GM21528 (cell line): Measurements from ENCODE around the gene TLE4.

Experiments
- ATAC-seq: cut with Tn5 transposase; IDR thresholded peaks from one replicate; pipeline ENCODE4 v1.9.1; 2021; ENCODE audit warnings: mild to moderate bottlenecking, moderate library complexity; ENCODE audit not compliant: unreplicated experiment, low FRiP score

The TLE4 gene

GRCh38 chr9:79684711-79685575 is 113.2 kb downstream of the TLE4 start:
- no peak for ATAC-seq

DNA sequence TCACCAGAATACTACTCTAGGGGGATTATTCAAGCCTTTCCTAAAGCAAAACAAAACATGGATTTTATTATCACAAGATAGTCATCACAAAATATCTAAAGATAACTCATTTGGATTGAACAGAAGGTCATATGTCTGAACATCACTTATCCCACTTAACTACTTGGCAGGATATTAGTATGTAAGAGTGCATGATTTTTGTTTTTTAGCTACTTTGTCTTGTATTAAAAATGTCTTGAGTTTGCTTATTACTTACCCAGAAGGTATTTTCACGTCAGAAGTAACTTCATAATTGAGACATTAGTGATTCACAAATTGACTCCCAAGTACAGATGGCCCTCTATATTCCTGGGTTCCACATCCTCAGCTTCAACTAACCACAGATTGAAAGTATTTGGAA is 113.8 kb downstream of the TLE4 start:
- ATAC-seq: no peak

GRCh38 chr9:79686381-79687130 is 114.8 kb downstream of the TLE4 start:
- ATAC-seq: no peak

DNA sequence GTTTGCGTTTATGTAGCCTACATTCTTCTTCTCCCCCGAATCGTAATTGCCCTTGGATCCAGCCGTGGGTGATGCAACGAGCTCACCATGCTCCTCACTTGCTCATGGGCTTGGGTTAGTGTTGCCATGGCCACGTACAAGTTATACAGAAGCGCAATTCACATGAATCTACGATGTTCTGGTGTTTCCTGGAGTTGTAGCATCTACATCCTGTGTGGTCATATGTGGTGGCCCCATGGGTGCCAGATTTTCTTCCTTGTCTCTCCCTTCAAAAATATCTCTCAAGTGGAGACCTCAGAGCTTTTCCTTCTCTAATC is 115.3 kb downstream of the TLE4 start:
- no peak for ATAC-seq

GRCh38 chr9:79688363-79688762 is 116.6 kb downstream of the TLE4 start:
- ATAC-seq: no peak

GRCh38 chr9:79689576-79689975 is 117.8 kb downstream of the TLE4 start:
- no peak for ATAC-seq

DNA sequence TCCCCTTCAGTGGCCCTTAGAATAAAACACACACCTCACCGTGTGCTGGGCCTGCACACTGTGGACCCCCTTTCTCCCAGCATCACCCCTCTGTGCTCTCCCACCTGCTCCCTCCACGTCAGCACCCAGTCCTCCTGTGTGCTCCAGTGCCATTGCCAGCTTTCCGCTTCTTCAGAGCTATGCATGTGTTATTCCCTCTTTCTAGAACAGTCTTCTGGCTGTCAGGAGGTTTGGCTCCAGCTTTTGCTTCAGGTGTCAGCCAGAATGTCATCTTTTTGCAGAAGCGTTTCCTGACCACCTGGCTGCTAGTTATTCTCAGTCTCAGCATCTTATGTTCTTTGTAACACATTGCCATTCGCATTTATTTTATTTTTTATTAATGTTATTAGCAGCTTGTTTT is 119.7 kb downstream of the TLE4 start:
- ATAC-seq: no peak

DNA sequence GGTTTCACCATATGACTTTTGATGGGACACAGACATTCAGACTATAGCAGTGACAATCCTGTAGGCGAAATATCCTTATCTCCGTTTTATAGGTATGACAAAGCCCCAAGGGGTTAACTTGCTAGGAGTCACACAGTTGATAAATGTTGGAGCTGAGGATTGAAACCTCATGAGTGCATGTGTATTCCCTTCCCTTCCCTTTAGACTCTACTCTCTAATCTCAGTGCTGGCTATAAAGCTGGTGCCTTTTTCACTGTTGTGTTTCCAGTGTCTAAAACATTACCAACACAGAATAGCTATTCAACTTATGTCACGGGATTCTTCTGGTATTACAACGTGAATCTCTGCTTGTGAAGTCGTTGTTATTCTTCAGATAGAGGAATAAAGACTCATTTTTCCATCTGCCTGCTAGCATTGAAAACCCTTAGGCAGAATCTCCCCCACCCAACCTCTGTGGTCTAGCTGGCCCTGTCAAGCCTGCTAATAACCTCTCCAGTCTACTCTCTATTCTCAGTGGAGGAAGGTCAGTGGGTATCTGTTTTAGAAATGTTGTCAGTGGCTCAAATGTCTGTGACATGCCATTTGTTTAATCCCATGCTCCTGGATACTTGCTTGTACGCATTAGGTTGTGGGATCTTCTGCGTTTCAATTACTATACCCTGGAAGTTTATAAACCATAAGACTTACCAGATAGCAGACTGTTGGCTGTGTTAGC is 121.2 kb downstream of the TLE4 start:
- no peak for ATAC-seq

DNA sequence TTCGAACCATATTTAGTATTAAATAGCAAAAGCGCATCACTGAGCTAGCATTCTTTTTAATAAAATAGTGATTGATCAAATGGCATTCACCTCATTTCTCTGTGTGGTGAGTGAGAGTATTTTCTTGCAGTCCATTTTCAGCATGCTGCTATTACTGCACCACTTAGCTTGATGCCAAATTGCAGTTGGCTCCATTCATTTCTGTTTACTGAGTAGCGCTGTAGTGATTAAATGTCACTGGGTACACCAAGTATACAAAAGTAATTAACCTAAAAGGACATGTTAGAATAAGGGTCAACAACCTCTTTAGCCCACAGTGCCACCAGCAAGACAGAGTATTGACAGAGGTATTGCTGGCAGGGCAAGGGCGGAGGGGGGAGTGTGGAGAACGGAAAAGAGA is 122.0 kb downstream of the TLE4 start:
- no peak for ATAC-seq

DNA sequence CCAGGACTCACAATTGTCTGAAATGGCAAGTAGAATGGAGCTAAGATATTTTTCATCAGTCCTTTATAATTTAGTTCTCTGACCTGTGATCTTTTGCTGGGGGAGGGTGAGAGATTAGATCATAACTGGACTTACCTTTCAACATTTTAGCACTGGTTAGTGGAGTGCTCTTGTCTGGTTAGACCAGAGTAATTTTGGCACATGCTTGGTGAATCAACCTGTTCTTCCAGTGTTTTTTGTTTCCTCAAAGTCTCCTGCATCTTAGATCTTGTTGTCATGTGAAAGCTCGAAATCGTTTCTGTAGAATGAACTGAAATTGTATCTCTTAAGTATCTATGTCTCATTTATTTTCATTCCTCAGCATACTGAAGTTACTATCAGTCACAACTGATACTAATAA is 122.4 kb downstream of the TLE4 start:
- ATAC-seq: no peak

- no peak for ATAC-seq
Measured at GRCh38 chr9:79694676-79695400, 123.1 kb downstream of the TLE4 start.

GRCh38 chr9:79695531-79696175 is 123.9 kb downstream of the TLE4 start:
- no peak for ATAC-seq

DNA sequence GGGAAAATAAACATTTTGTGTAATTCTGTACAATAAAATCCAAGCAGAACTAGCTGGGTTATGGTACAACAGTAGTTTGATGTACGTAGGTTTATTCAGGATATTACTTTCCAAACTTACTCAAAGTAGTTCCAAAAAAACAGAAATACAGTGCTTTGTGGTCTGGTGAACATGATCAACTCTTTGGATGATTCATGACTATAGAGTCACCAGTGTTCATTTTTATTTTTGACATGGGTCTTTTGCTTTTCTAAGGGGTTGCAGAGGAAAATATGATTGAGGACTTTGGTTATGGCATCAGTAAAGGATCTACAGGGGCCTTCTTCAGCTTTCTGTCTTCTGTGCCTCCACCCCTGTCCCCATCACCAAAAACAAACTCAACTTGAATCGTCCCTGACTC is 127.2 kb downstream of the TLE4 start:
- no peak for ATAC-seq

GRCh38 chr9:79699479-79699878 is 127.7 kb downstream of the TLE4 start:
- no peak for ATAC-seq

- no peak for ATAC-seq
Measured at GRCh38 chr9:79700607-79701360, 129.0 kb downstream of the TLE4 start.

DNA sequence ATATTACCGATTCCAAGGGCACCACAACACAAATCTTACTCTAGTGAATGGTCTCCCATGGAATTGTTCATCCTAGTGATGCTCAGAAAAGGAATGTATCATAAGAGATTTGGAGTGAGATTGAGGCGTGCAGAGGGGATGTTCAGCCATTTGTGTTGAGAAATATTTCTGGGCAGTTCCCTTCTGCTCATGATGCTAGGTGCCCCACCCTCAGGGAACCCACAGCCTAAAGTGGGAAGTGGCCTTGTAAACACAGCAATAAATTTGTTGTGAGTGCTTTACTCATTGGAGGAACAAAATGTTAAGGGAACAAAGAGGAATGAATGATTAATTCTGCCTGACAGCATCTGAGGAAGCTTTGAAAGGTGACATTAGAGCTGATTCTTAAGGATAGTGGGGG is 129.9 kb downstream of the TLE4 start:
- no peak for ATAC-seq

DNA sequence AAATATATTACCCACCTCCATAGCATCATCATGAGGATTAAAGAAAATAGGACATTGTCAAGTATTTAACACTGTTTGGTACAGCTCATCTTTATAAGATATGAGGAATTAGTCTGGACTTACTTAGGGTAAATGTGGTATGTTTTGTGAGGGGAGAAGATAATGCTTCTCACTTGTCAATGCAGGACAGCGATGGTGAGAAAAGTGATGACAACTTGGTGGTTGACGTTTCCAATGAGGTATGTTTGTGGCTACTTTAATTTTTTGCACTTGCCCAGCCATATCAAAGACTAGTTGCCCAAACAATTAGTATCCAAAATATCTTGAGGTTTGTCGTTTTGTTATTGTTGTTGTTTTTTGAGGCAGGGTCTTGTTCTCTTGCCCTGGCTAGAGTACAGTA is 133.9 kb downstream of the TLE4 start:
- no peak for ATAC-seq

DNA sequence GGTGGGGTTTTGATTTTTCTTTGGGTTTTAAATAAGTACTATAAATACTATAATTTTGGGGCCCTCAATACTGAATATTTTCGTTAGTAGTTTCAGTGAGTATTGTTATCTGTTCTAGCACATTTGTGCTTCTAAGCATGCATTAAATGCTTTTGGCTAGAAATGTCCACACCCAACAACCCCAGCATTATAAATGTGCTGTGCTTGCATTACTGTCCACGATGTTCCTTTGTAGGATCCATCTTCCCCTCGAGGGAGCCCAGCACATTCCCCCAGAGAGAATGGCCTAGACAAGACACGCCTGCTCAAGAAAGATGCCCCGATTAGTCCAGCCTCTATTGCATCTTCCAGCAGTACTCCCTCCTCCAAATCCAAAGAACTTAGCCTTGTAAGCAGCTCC is 134.7 kb downstream of the TLE4 start:
- ATAC-seq: no peak

GRCh38 chr9:79707589-79707988 is 135.8 kb downstream of the TLE4 start:
- no peak for ATAC-seq

GRCh38 chr9:79708541-79708940 is 136.8 kb downstream of the TLE4 start:
- ATAC-seq: no peak
